ENCODE results near the gene GPATCH11. TPM values are rescaled to one million over a fixed set of nuclear protein-coding genes. Genes with fewer than 3 reads are reported as not detected.

Gene GPATCH11
- total RNA-seq, 4 donors from 2014 or later = 6.3 to 10.6 (median 7.6) TPM

DNA sequence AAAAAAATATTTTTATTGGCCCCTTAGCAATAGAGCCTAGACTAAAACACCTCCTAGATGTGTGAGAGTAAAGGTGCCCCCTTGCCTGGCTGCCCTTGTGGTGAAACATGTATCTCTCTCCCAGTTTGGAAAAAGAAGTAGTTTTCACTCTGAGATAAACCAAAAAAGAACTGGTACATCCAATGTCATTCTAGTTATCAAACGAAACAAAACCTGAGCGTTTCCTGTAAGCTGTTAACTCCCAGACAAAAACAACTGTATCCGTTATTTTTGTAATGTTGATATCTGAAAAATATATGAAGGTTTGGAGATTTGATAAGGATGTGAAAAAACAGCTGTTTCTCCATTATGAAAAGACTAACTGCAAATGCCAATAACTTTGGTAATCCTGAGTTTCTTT, 24.5 kb upstream of the GPATCH11 start:
- ATAC-seq = no peak
- 86 to 87% methylated on average over 3 of the region's 3 CpGs for WGBS, 2 donors (ENCODE audit: low coverage in 1 of 2)
- no peak overlapping the region for H3K4me3 ChIP-seq
- no peaks in the 10 kb centered on the region for H3K4me1 ChIP-seq
- H3K27ac ChIP-seq = no peak overlapping the region
- H3K36me3 ChIP-seq = peaks cover 3 to 97% of the 10 kb centered on the region in 2 donors
- no peaks in the 10 kb centered on the region for H3K9me3 ChIP-seq
- TF ChIP-seq EP300 (IDR thresholded peaks at IDR 0.05) (no peak), POLR2AphosphoS5 (IDR thresholded peaks at IDR 0.05) (no peak), POLR2A (IDR thresholded peaks at IDR 0.05) (no peak)
- TF ChIP-seq, protein P1, sequence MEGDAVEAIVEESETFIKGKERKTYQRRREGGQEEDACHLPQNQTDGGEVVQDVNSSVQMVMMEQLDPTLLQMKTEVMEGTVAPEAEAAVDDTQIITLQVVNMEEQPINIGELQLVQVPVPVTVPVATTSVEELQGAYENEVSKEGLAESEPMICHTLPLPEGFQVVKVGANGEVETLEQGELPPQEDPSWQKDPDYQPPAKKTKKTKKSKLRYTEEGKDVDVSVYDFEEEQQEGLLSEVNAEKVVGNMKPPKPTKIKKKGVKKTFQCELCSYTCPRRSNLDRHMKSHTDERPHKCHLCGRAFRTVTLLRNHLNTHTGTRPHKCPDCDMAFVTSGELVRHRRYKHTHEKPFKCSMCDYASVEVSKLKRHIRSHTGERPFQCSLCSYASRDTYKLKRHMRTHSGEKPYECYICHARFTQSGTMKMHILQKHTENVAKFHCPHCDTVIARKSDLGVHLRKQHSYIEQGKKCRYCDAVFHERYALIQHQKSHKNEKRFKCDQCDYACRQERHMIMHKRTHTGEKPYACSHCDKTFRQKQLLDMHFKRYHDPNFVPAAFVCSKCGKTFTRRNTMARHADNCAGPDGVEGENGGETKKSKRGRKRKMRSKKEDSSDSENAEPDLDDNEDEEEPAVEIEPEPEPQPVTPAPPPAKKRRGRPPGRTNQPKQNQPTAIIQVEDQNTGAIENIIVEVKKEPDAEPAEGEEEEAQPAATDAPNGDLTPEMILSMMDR (IDR thresholded peaks at IDR 0.05) = no peak
- no peaks in the 10 kb centered on the region for H3K27me3 ChIP-seq

DNA sequence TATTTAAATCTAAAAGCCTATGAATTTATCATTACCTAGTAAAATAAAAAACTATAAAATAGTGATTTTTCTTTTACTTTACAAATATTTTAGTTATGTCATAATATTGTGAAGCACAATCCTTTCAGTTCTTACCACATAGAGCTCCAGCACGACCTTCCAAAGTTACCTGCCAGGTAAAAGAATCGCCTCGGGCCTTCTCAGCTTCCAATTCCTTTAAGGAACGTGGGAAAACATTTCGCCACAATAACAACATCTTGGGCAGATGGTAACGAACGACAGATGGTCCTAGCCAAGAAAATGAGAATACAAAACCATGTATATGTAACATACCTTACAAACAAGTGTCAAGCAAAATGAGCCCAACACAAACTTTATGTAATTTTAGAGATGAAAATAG, 23.9 kb upstream of the GPATCH11 start:
- Histone ChIP-seq H3K4me1 (no peaks in the 10 kb centered on the region), H3K27me3 (no peaks in the 10 kb centered on the region), H3K4me3 (no peak overlapping the region), H3K9me3 (no peaks in the 10 kb centered on the region), H3K36me3 (peaks cover 5 to 97% of the 10 kb centered on the region in 2 donors), H3K27ac (no peak overlapping the region)
- TF ChIP-seq POLR2A (IDR thresholded peaks at IDR 0.05) = no peak
- TF ChIP-seq EP300 (IDR thresholded peaks at IDR 0.05) = no peak
- TF ChIP-seq, protein P1 (IDR thresholded peaks at IDR 0.05) = no peak
- no peak for TF ChIP-seq POLR2AphosphoS5 (IDR thresholded peaks at IDR 0.05)
- WGBS, 2 donors (ENCODE audit: low coverage in 1 of 2) = 83 to 87% methylated on average over 7 of the region's 7 CpGs
- no peak for ATAC-seq

DNA sequence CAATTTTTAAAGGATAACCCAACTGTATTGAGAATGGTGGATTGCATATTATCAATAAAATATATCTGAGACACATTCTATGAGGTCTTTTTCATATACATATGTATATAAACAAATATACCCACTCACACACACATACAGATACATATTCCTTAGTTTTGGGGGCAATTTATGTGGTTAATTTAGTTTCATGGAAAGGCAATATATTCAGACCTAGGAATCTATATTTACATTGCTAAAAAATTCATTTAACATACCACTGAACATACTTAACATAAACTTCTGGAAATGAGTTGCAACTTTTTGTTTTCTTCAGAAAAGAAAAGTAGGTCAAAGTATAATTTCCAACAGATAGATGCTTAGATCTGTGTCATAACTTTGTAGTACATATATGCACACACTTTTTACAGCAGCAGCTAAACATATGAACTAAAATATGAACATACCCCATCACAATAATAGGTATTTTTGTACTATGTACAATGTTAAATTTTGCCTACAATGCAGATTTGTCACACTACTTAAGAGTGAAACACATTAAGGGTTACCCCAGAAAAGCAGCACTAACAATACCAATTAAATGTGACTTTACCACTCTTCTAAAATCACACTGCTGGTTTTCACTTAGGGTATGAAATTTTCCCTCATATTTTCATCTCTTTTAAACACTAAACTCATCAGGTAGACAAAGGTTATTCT, 23.2 kb upstream of the GPATCH11 start:
- H3K36me3 ChIP-seq = peaks cover 7 to 97% of the 10 kb centered on the region in 2 donors
- H3K27ac ChIP-seq = no peak overlapping the region
- TF ChIP-seq POLR2A (IDR thresholded peaks at IDR 0.05) (no peak), EP300 (IDR thresholded peaks at IDR 0.05) (no peak), POLR2AphosphoS5 (IDR thresholded peaks at IDR 0.05) (no peak)
- TF ChIP-seq, protein P1 (IDR thresholded peaks at IDR 0.05) = no peak
- no peaks in the 10 kb centered on the region for H3K4me1 ChIP-seq
- H3K4me3 ChIP-seq = no peak overlapping the region
- ATAC-seq = no peak
- H3K27me3 ChIP-seq = no peaks in the 10 kb centered on the region
- H3K9me3 ChIP-seq = no peaks in the 10 kb centered on the region

DNA sequence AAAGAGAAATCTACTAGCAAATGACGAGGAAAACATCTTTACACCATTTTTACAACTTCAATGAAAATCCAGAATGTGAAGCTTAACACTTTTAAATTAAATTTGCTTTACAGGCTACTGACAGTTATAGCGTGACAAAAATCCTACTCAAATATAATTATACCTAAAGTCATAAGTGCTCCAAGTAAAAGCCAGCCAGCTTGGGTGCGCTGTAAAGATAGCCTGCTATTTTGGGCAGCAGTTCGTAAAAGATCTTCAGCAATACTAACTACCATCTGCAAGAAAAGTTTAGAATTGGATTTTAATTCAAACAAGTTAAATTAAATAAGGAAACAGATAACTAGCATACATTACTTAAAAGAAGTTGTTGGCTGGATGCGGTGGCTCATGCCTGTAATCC, 22.5 kb upstream of the GPATCH11 start:
- peaks cover 7 to 97% of the 10 kb centered on the region in 2 donors for H3K36me3 ChIP-seq
- TF ChIP-seq EP300 (IDR thresholded peaks at IDR 0.05) (no peak), POLR2AphosphoS5 (IDR thresholded peaks at IDR 0.05) (no peak), POLR2A (IDR thresholded peaks at IDR 0.05) (no peak)
- TF ChIP-seq, protein P1 (IDR thresholded peaks at IDR 0.05) = no peak
- H3K9me3 ChIP-seq = no peaks in the 10 kb centered on the region
- H3K27me3 ChIP-seq = no peaks in the 10 kb centered on the region
- H3K4me1 ChIP-seq = no peaks in the 10 kb centered on the region
- WGBS, 2 donors (ENCODE audit: low coverage in 1 of 2) = 92 to 95% methylated on average over 5 of the region's 5 CpGs
- H3K4me3 ChIP-seq = no peak overlapping the region
- no peak overlapping the region for H3K27ac ChIP-seq
- ATAC-seq = no peak

DNA sequence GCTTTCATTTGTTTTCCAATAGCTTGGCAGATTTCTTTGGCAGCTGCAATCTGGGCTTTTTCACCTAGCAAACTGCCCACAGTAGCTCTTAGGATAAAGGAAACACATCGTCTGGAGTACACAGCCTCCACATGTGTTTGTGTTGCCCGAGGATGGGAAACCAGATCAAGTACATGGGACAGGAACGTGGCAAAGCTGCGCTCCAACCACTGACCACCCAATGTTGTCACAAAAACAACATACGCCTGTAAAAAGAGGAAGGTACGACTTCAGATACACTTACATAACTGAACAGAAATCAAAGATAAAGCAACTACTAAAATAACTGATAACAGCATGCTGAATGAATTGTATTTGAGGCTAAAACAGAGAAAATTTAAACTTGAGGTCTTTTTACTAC, 15.6 kb upstream of the GPATCH11 start:
- Histone ChIP-seq H3K27ac (no peak overlapping the region), H3K9me3 (no peaks in the 10 kb centered on the region), H3K27me3 (no peaks in the 10 kb centered on the region), H3K36me3 (peaks cover 4 to 95% of the 10 kb centered on the region in 2 donors), H3K4me3 (no peak overlapping the region), H3K4me1 (no peaks in the 10 kb centered on the region)
- ATAC-seq = no peak
- no peak for TF ChIP-seq EP300 (IDR thresholded peaks at IDR 0.05)
- no peak for TF ChIP-seq POLR2AphosphoS5 (IDR thresholded peaks at IDR 0.05)
- TF ChIP-seq POLR2A (IDR thresholded peaks at IDR 0.05) = no peak
- TF ChIP-seq, protein P1 (IDR thresholded peaks at IDR 0.05) = no peak
- 80 to 86% methylated on average over 1 to 6 of the region's 6 CpGs for WGBS, 2 donors (ENCODE audit: low coverage in 1 of 2)

All from gastroesophageal sphincter (tissue), 4 donors.